Lower leg skin (tissue), 3 donors: ENCODE data around the gene EPHB2.

Experiments
- CTCF ChIP-seq, 3 donors: fragments of 450-650 bp; IDR thresholded peaks; one replicate each; pipeline ENCODE4 v1.5.1; 2016; ENCODE audit warnings: antibody characterized with exemption in 3 of 3, mild to moderate bottlenecking in 3 of 3, moderate library complexity in 2 of 3
- POLR2A ChIP-seq, 2 donors: fragments of 450-650 bp; IDR thresholded peaks; one replicate each; pipeline ENCODE4 v1.6.1; 2016 to 2017; ENCODE audit warnings: antibody characterized with exemption in 2 of 2, mild to moderate bottlenecking in 1 of 2, moderate library complexity in 1 of 2

GRCh38 chr1:22815421-22816066, 104.9 kb downstream of the EPHB2 start:
- no peak for TF ChIP-seq CTCF (IDR thresholded peaks at IDR 0.05)
- no peak for TF ChIP-seq POLR2A (IDR thresholded peaks at IDR 0.05)
